Measurements from ENCODE around the gene RASAL1. TPM values are rescaled to one million over a fixed set of nuclear protein-coding genes. Genes with fewer than 3 reads are reported as not detected.

The RASAL1 gene
- total and polyA plus RNA-seq, 2 experiments from 2014 or later = not detected

DNA sequence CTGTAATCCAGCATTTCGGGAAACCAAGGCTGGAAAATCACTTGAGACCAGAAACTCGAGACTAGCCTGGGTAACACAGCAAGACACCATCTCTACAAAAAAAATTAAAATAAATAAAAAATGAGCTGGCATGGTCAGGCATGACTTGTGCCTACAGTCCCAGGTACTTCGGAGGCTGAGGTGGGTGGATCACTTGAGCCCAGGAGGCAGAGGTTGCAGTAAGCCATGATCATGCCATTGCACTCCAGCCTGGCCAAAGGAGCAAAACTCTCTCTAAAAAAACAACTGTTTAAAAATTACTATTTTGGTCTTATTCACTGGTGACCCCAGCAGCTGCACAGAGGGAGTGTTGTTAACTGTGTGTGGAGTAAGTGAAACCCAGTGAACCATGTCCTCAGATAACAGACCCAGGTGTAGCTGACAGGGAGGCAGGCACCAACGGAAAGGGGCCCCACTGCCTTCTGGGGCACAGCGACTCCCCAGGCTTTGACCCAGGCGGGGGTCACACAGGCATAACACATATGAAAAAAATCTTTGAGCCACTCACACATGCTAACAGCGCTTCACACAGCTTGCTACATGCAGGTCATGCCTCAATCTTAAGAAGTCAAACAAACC lies 37.6 kb upstream of the RASAL1 start:
- Histone ChIP-seq H2AFZ (no peak overlapping the region), H3K36me3 (ENCODE audit: low read depth) (peaks cover 68% of the 10 kb centered on the region), H3K4me3 (no peak overlapping the region), H3K79me2 (ENCODE audit: insufficient read depth) (no peaks in the 10 kb centered on the region), H3K4me2 (ENCODE audit: unreplicated experiment) (no peak overlapping the region), H3K9ac (no peak overlapping the region), H3K27ac (no peak overlapping the region), H3K27me3 (replicated peaks; ENCODE audit: insufficient read depth) (no peaks in the 10 kb centered on the region), H3K9me3 (ENCODE audit: low read depth) (no peaks in the 10 kb centered on the region), H3F3A (ENCODE audit: insufficient read depth) (no peaks in the 10 kb centered on the region), H3K9me2 (ENCODE audit: insufficient read depth) (no peaks in the 10 kb centered on the region), H4K20me1 (ENCODE audit: insufficient read depth) (no peaks in the 10 kb centered on the region), H3K4me1 (ENCODE audit: insufficient read depth) (no peaks in the 10 kb centered on the region)
- DNase-seq = no peak
- 97 to 98% methylated on average over 7 of the region's 7 CpGs for WGBS, 2 experiments (ENCODE audit: low coverage in 1 of 2, low lambda C conversion rate in 2 of 2, missing lambda C conversion rate in 2 of 2)
- no peak for TF ChIP-seq EZH2phosphoT487 (IDR thresholded peaks at IDR 0.05; ENCODE audit: insufficient read depth, low read depth)
- TF ChIP-seq EZH2 (IDR thresholded peaks at IDR 0.05; ENCODE audit: insufficient read depth, poor library complexity, severe bottlenecking) = no peak
- in situ Hi-C loops (cut with MboI) = loop anchor here (10.0 kb wide), 1 partner anchor 128 kb away; no protein-coding TSS in a partner anchor

DNA sequence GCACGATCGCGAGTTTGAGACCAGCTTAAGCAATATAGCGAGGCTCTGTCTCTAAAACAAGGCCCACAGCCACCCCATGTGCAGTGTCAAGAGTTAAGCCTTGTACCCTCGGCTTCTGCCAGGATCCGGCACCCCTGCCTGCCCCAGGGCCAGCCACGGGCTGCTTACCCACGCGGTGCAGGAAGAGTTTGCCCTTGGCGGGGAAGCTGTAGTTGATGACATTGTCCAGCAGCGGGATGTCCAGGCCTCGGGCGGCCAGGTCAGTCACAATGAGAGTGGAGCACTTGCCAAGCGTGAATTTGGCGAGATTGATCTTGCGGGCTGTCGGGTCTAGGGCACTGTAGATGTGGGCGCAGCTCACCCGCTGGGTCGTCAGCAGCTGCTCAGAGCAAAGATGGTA lies 36.6 kb upstream of the RASAL1 start:
- no peak overlapping the region for H3K4me3 ChIP-seq
- no peak overlapping the region for H3K4me2 ChIP-seq (ENCODE audit: unreplicated experiment)
- H3K79me2 ChIP-seq (ENCODE audit: insufficient read depth) = no peaks in the 10 kb centered on the region
- peaks cover 58% of the 10 kb centered on the region for H3K36me3 ChIP-seq (ENCODE audit: low read depth)
- WGBS, 2 experiments (ENCODE audit: low coverage in 1 of 2, low lambda C conversion rate in 2 of 2, missing lambda C conversion rate in 2 of 2) = 90 to 91% methylated on average over 20 of the region's 20 CpGs
- TF ChIP-seq EZH2phosphoT487 (IDR thresholded peaks at IDR 0.05; ENCODE audit: insufficient read depth, low read depth) = no peak
- TF ChIP-seq EZH2 (IDR thresholded peaks at IDR 0.05; ENCODE audit: insufficient read depth, poor library complexity, severe bottlenecking) = no peak
- H3K9me3 ChIP-seq (ENCODE audit: low read depth) = no peaks in the 10 kb centered on the region
- H3F3A ChIP-seq (ENCODE audit: insufficient read depth) = no peaks in the 10 kb centered on the region
- no peak for DNase-seq
- no peaks in the 10 kb centered on the region for H3K9me2 ChIP-seq (ENCODE audit: insufficient read depth)
- no peaks in the 10 kb centered on the region for H3K4me1 ChIP-seq (ENCODE audit: insufficient read depth)
- no peak overlapping the region for H2AFZ ChIP-seq
- in situ Hi-C loops (cut with MboI) = loop anchor here (10.0 kb wide), 1 partner anchor 127 kb away; no protein-coding TSS in a partner anchor
- no peak overlapping the region for H3K9ac ChIP-seq
- no peaks in the 10 kb centered on the region for H4K20me1 ChIP-seq (ENCODE audit: insufficient read depth)
- no peak overlapping the region for H3K27ac ChIP-seq
- H3K27me3 ChIP-seq (replicated peaks; ENCODE audit: insufficient read depth) = no peaks in the 10 kb centered on the region

DNA sequence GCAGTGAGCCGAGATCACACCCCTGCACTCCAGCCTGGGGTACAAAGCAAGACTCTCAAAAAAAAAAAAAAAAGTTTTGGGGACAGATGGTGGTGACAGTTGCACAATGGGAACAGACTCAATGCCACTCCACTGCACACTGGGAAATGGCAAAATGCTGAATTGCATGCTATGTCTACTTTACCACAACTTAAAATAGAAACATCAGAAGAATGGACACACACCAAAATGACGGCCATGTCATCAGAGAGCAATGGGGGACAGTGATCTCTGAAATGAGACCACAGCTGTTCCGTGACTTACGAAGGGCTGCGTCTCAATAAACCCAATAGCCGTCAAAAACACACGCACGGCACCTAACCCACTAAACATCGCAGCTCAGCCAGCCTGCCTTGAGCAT lies 36.0 kb upstream of the RASAL1 start:
- no peaks in the 10 kb centered on the region for H3F3A ChIP-seq (ENCODE audit: insufficient read depth)
- H3K27ac ChIP-seq = no peak overlapping the region
- no peaks in the 10 kb centered on the region for H3K9me2 ChIP-seq (ENCODE audit: insufficient read depth)
- no peak overlapping the region for H3K4me2 ChIP-seq (ENCODE audit: unreplicated experiment)
- H3K36me3 ChIP-seq (ENCODE audit: low read depth) = peaks cover 51% of the 10 kb centered on the region
- TF ChIP-seq EZH2phosphoT487 (IDR thresholded peaks at IDR 0.05; ENCODE audit: insufficient read depth, low read depth) (no peak), EZH2 (IDR thresholded peaks at IDR 0.05; ENCODE audit: insufficient read depth, poor library complexity, severe bottlenecking) (no peak)
- H3K9ac ChIP-seq = no peak overlapping the region
- H4K20me1 ChIP-seq (ENCODE audit: insufficient read depth) = no peaks in the 10 kb centered on the region
- H3K4me1 ChIP-seq (ENCODE audit: insufficient read depth) = no peaks in the 10 kb centered on the region
- WGBS, 2 experiments (ENCODE audit: low coverage in 1 of 2, low lambda C conversion rate in 2 of 2, missing lambda C conversion rate in 2 of 2) = 98 to 99% methylated on average over 9 of the region's 9 CpGs
- H3K9me3 ChIP-seq (ENCODE audit: low read depth) = no peaks in the 10 kb centered on the region
- in situ Hi-C loops (cut with MboI) = loop anchor here (10.0 kb wide), 1 partner anchor 127 kb away; no protein-coding TSS in a partner anchor
- no peak for DNase-seq
- no peaks in the 10 kb centered on the region for H3K27me3 ChIP-seq (replicated peaks; ENCODE audit: insufficient read depth)
- H3K79me2 ChIP-seq (ENCODE audit: insufficient read depth) = no peaks in the 10 kb centered on the region
- no peak overlapping the region for H2AFZ ChIP-seq
- no peak overlapping the region for H3K4me3 ChIP-seq

DNA sequence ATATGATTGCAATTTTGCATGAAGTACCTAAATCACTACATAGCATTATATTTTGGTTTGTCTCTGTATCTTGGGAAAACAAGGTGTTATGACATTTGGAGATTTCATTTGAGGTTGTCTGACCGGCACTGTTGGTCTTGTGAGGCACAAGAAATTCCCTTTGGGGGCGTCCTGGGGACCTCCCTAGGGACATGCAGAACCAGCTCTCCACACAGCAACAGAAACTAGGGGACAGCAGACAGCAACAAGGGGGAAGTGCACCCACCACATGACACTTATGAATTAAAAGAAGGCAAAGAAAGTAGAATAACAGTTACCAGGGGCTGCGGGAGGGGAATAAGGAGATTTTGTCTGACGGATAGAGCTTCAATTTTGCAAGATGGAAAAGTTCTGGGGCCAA lies 35.4 kb upstream of the RASAL1 start:
- TF ChIP-seq EZH2phosphoT487 (IDR thresholded peaks at IDR 0.05; ENCODE audit: insufficient read depth, low read depth) = no peak
- no peak for TF ChIP-seq EZH2 (IDR thresholded peaks at IDR 0.05; ENCODE audit: insufficient read depth, poor library complexity, severe bottlenecking)
- H3K4me2 ChIP-seq (ENCODE audit: unreplicated experiment) = no peak overlapping the region
- H3K9me3 ChIP-seq (ENCODE audit: low read depth) = no peaks in the 10 kb centered on the region
- H2AFZ ChIP-seq = no peak overlapping the region
- H3K9me2 ChIP-seq (ENCODE audit: insufficient read depth) = no peaks in the 10 kb centered on the region
- H3F3A ChIP-seq (ENCODE audit: insufficient read depth) = no peaks in the 10 kb centered on the region
- no peak overlapping the region for H3K4me3 ChIP-seq
- H3K27ac ChIP-seq = no peak overlapping the region
- no peaks in the 10 kb centered on the region for H3K4me1 ChIP-seq (ENCODE audit: insufficient read depth)
- no peaks in the 10 kb centered on the region for H3K27me3 ChIP-seq (replicated peaks; ENCODE audit: insufficient read depth)
- WGBS, 2 experiments (ENCODE audit: low coverage in 1 of 2, low lambda C conversion rate in 2 of 2, missing lambda C conversion rate in 2 of 2) = 99 to 100% methylated on average over 4 of the region's 4 CpGs
- no peaks in the 10 kb centered on the region for H3K79me2 ChIP-seq (ENCODE audit: insufficient read depth)
- in situ Hi-C loops (cut with MboI) = loop anchor here (10.0 kb wide), 1 partner anchor 126 kb away; no protein-coding TSS in a partner anchor
- peaks cover 50% of the 10 kb centered on the region for H3K36me3 ChIP-seq (ENCODE audit: low read depth)
- H4K20me1 ChIP-seq (ENCODE audit: insufficient read depth) = no peaks in the 10 kb centered on the region
- no peak for DNase-seq
- no peak overlapping the region for H3K9ac ChIP-seq
